Pons (tissue), 1 donor: ENCODE measurements around the gene THBS1.

Source experiments
- DNase-seq: peaks from one replicate; pipeline ENCODE4 v3.0.0-alpha.2; 2016; ENCODE audit warnings: low spot score

THBS1 gene

DNA sequence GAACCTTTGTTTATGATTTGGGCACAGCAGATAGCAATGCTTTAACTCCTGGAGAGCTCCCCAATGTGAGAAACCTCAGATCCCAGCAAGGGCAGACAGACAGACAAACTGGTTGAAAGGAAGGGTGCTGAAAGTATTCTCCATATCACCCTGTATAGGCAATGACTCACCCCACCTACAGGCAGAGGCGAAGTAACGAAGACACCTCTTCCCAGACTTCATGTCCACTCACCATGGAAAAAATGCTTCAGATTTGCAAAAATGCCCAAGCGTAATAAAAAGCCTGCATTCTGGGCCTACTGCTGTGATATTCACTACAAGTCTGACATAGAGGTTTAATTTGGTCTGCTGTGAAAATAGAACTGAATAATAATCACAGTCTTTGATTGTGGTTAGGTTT lies 50.5 kb downstream of the THBS1 start:
- no peak for DNase-seq

DNA sequence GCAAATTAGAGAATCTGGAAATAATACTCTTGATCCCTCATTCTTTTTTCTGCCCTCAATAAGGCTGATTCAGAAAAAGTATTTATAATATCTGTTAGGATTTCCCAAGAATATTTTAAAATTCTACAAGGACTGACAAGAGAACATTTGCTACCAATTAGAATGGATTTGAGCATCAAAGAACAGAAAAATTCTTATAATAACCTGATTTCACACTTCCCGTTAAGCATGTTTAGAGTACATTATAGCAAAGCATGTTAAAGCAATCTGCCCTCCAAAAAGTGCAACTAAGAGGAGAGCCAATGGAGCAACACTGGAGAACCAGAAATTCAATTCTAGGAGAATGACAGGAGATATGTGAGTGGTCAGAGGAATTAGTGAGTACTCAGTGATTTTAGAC lies 57.2 kb downstream of the THBS1 start:
- DNase-seq = no peak

DNA sequence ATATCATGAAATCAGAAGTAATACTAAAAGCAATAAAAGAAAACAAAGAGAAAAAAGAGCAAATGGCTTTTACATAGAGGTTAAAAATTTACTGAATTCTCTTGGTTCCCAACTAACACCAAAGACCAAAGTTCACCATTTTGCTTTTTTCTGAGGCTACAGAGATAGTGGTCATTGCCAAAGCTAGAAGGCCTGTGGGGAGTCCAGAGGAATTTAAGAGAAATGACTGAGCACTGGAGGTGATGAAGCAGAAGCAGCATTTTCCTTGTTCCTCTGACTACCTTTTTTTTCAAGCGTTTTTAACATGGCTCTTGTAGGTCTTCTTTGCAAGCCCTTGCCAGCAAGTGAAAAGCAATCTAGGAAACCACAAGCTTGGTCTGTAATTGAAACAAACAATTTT lies 58.2 kb downstream of the THBS1 start:
- no peak for DNase-seq

DNA sequence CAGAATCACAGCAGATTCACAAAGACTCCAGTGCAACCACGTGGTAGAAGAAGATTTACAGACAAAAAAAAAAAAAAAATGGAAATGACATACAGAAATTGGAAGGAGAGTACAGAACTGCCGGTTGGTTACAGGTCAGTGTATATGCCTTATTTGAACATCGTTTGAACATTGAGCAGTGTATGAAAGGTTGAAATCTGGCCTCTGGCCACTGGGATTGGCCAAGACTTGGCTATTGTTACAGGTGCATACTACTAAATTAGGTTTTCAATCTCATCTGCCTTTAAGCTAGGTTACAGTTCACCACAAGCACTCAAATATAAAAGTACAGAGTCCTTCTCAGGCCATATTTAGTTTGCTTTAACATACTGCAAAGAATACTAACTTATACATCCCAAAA lies 59.8 kb downstream of the THBS1 start:
- DNase-seq = no peak

DNA sequence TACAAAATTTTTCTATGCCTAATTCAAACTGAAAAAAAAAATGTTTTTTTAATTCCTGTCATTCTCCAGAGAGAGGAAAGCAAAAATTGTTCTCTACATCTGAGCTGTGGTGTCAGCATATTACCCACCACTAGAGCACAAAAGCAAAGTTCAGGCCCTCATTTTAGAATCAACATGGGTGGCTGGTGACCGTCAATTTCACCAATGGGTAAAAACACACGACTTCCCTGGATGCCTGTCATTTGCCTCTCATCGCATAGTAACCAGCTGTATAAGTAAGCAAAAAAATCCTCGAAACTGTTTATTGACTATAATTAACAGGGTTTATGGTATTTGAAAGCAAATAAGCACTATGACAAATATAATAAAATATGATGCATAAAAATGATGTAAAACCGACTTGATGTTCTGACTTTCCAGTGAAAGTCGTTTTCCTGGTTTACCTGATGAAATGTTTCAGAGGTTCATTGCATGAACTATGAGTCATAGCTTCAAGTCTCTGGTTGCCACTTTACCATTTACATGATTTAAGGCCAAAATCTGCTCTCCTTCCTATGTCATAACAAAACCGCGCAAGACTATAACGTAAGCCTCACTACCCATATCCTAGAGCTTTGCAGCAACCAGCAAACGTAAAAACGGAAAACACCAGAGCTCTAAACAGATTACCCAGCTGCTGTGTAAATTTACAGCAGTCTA lies 60.5 kb downstream of the THBS1 start:
- no peak for DNase-seq

DNA sequence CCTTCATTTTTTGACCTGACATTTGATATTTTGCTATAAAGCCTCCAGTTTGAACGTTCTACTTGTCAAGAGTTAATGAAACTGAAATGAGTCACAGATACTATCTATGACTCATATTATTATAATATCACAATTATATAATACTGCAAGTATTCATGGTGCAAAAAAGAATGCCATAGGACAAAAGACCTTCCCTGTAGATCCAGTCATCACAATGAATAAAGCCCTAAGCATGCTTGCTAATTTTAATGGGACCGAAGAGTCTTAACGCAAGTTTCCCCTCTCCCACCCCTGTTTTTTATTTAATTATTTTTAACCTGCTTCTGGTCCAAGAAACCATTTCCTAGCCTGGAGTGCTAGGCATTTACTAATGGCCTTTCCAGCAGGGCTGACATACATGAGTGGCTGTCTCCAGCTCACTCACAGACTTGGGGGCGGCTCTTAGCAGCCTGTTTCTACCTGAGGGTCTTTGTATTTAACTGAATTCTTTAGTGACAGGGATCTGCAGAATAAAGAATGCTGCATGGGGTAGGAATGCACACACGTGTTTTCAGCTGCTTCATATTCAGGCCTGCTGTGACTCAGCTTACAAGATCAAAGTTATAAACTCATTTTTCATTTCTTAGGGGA lies 61.2 kb downstream of the THBS1 start:
- DNase-seq = no peak

DNA sequence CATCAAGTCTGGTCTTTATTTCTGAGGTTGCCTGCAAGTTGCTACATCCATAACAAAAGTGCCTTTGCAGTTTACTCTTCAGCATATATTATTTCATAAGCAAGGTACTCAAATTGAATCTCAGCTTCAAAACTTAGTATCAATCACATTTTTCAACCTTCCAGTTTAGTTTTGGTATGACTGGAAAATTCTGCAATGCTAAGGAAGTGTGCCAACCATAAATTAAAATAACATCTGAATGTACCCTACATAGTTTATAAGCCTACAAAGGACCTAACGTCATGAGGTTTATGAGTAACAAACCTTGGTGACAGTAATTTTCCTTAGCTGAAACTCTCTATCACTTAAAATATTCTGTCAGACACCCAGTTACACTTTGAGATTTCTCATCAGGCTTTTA lies 62.8 kb downstream of the THBS1 start:
- DNase-seq = no peak

DNA sequence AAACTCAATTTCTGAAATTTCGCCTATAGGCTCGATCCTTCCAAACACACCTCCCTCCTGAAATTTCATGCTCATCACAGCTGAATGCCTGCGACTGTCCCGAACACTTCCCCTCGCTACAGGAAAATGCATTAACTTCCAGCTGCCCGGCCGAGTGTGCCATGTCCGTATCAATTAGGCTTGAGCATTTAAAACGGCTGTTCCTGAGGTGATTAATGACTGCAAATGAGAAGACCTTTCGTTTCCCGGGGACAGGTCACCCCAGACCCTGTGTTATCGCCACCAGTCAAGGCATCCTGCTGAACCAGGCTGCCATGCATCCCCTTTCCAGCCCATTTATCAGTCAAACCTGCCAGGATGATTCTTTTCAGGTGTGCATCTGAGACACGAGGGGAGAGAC lies 63.3 kb downstream of the THBS1 start:
- DNase-seq = no peak

DNA sequence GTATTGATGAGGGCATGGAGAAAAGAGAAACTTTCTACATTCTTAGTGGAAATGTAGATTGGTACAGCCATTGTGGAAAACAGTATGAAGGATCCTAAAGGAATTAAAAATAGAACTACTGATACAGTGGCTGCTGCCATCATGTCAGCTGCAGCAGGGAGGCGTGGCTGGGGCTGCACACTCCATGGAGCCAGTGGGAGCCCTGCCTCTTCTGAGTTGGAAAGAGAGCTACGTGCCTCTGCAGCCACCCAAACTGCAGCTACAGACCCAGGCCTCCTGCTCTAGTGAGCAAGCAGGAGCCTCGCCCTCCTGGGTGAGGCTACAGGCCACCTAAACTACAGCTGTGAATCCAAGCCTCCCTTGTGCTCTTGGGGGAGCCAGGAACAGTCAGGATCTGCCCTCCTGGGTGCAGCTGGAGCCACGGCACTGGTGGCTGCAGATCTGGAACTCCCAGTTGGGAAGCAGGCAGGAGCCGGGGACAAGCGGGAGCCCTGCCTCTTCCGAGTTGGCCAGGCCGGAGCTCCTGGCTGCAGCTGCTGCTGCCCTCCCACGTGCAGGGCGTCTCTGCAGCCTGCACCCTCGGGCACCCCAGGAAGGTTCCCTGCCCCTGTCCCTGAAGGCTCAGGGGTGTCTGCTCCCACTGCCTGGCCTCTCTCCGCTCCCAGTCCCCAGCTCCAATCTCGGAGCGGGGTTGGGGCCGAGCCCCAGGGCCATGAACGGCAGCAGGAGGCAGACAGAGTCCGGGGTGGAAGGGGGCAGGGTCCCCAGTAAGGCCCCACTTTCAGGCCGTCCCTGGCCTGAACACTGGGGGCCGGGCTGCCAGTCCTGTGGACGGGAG lies 64.5 kb downstream of the THBS1 start:
- DNase-seq = no peak

DNA sequence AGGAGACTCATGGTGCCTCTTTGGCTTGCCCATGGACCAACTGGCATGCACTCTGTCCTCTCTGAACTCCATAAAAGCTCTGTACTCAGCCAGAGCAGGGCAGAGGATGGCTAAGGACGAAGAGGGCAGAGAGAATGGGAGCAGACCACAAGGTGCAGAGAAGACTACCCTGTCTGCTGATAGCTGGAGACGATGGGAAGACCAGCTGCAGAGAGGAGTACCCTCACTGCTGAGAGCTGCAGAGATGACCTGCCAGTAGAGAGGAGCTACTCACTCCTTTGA lies 65.0 kb downstream of the THBS1 start:
- no peak for DNase-seq

DNA sequence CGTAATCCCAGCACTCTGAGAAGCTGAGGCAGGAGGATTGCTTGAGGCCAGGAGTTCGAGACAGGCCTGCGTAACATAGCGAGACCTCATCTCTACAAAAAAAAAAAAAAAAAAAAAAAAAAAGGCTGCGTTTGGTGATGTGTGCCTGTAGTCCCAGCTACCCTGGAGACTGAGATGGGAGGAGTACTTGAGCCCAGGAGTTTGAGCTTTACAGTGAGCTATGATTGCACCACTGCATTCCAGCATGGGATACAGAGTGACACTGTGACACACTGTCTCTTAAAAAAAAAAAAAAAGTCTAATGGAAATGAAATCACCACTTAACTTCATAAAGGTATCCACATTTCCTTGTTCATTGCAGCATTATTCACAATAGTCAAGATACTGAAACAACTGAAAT lies 65.5 kb downstream of the THBS1 start:
- no peak for DNase-seq
